Caco-2 (cell line): ENCODE measurements around the gene ABCA8. TPM values are rescaled to one million over a fixed set of nuclear protein-coding genes. Genes with fewer than 3 reads are reported as not detected.

Source experiments
- BruUV-seq: library from RNA; stranded (reverse); fragments of 400-500 nt; replicated peaks from 2 replicates; lab custom pipeline; 2021; lab: Mats Ljungman, UMichigan
- CTCF ChIA-PET: fragments of 300-600 bp; sonication (Branson Sonifier 250); formaldehyde crosslinking; loops from one replicate; lab custom pipeline; 2022; ENCODE audit warnings: antibody characterized with exemption; lab: Charles Lee
- POLR2A ChIA-PET: fragments of 300-600 bp; sonication (Branson Sonifier 250); formaldehyde crosslinking; loops from one replicate; lab custom pipeline; 2022; ENCODE audit warnings: antibody characterized with exemption; lab: Charles Lee
- DNase-seq, 2 experiments: peaks; one replicate each; pipeline versions ENCODE4 v3.0.0 to v3.0.0-alpha.2; 2020 to 2022
- H3K27me3 ChIP-seq: replicated peaks from 2 replicates; pipeline ENCODE4 v1.6.0; 2011; ENCODE audit warnings: low read length; ENCODE audit not compliant: control insufficient read depth, insufficient read depth
- H3K36me3 ChIP-seq: 2 replicates; pipeline ENCODE4 v1.5.1; 2011; ENCODE audit warnings: low read length; ENCODE audit not compliant: control insufficient read depth, insufficient read depth
- H3K4me1 ChIP-seq: fragments of 250-450 bp; sonication (Bioruptor Pico); 2 replicates; pipeline ENCODE4 v1.5.1; 2020; ENCODE audit warnings: mild to moderate bottlenecking
- H3K4me3 ChIP-seq: 2 replicates; pipeline ENCODE4 v1.5.1; 2011; ENCODE audit warnings: low read depth, mild to moderate bottlenecking, control low read depth, low read length
- H3K9me3 ChIP-seq: fragments of 250-450 bp; sonication (Bioruptor Pico); 2 replicates; pipeline ENCODE4 v1.5.1; 2020; ENCODE audit warnings: mild to moderate bottlenecking, moderate library complexity
- H3K27ac Mint-ChIP-seq: one replicate; pipeline ENCODE4 v1.8.0; 2022; ENCODE audit warnings: mixed read lengths; ENCODE audit not compliant: unreplicated experiment
- H3K27me3 Mint-ChIP-seq: one replicate; pipeline ENCODE4 v1.8.0; 2022; ENCODE audit warnings: mixed read lengths; ENCODE audit not compliant: insufficient read depth, unreplicated experiment
- H3K36me3 Mint-ChIP-seq: one replicate; pipeline ENCODE4 v1.8.0; 2022; ENCODE audit warnings: mild to moderate bottlenecking, mixed read lengths; ENCODE audit not compliant: insufficient read depth, unreplicated experiment
- H3K4me1 Mint-ChIP-seq: one replicate; pipeline ENCODE4 v1.8.0; 2022; ENCODE audit warnings: low read depth, mixed read lengths; ENCODE audit not compliant: unreplicated experiment
- H3K4me3 Mint-ChIP-seq: one replicate; pipeline ENCODE4 v1.8.0; 2022; ENCODE audit warnings: mild to moderate bottlenecking, moderate library complexity, mixed read lengths; ENCODE audit not compliant: unreplicated experiment
- H3K9me3 Mint-ChIP-seq: one replicate; pipeline ENCODE4 v1.8.0; 2022; ENCODE audit warnings: mixed read lengths; ENCODE audit not compliant: unreplicated experiment
- CTCF ChIP-seq, 2 experiments: fragments of 200-600 bp in 1 of 2; IDR thresholded peaks; 1 replicate in 1 of 2; 2 replicates in 1 of 2; pipeline versions ENCODE4 v1.5.1 to v1.8.0; 2011 to 2022; ENCODE audit warnings: antibody characterized with exemption in 1 of 2, control low read depth in 1 of 2, inconsistent platforms in 1 of 2, low read depth in 1 of 2, low read length in 1 of 2, mild to moderate bottlenecking in 1 of 2, moderate library complexity in 1 of 2; ENCODE audit not compliant: insufficient read depth in 1 of 2, severe bottlenecking in 1 of 2, unreplicated experiment in 1 of 2
- intact Hi-C: fragments of 100-400 bp; cut with micrococcal nuclease; formaldehyde crosslinking; loops from one replicate; pipeline ENCODE4 v1.10.0; 2022; ENCODE audit not compliant: unreplicated experiment
- total RNA-seq: library from RNA; stranded (reverse); gene quantifications from 2 replicates; pipeline ENCODE4 v1.2.3, GENCODE V29; 2022

The ABCA8 gene
- total RNA-seq, 1 experiment from 2014 or later, result 0.91 TPM

GRCh38 chr17:68908045-68908444 is 47.1 kb downstream of the ABCA8 start:
- H3K36me3 ChIP-seq, result no peaks in the 10 kb centered on the region
- intact Hi-C loops, result no loop called here
- TF ChIP-seq CTCF (IDR thresholded peaks at IDR 0.05; ENCODE audit: insufficient read depth in 1 of 2, low read depth in 1 of 2, low read length in 1 of 2, severe bottlenecking in 1 of 2, unreplicated experiment in 1 of 2), result no peak
- no peaks in the 10 kb centered on the region for H3K36me3 Mint-ChIP-seq
- no peak overlapping the region for H3K4me3 Mint-ChIP-seq
- peaks cover 12% of the 10 kb centered on the region for H3K9me3 Mint-ChIP-seq
- H3K4me3 ChIP-seq, result no peak overlapping the region
- no peaks in the 10 kb centered on the region for H3K27me3 Mint-ChIP-seq
- CTCF ChIA-PET, result no interaction called here
- no peaks in the 10 kb centered on the region for H3K9me3 ChIP-seq
- no peak overlapping the region for H3K27ac Mint-ChIP-seq
- no TSS peak for BruUV-seq
- H3K4me1 Mint-ChIP-seq, result peaks cover 10% of the 10 kb centered on the region
- H3K4me1 ChIP-seq, result peaks cover 5% of the 10 kb centered on the region; the same call in 1 of the 2 replicates
- H3K27me3 ChIP-seq, result no peaks in the 10 kb centered on the region
- POLR2A ChIA-PET, result no interaction called here
- DNase-seq, result no peak

GRCh38 chr17:68906638-68907037 is 48.6 kb downstream of the ABCA8 start:
- H3K4me3 Mint-ChIP-seq, result no peak overlapping the region
- no peaks in the 10 kb centered on the region for H3K27me3 Mint-ChIP-seq
- no TSS peak for BruUV-seq
- no peaks in the 10 kb centered on the region for H3K9me3 ChIP-seq
- intact Hi-C loops, result loop anchor here (1.0 kb wide), 1 partner anchor 129 kb away; no protein-coding TSS in a partner anchor
- no peaks in the 10 kb centered on the region for H3K9me3 Mint-ChIP-seq
- no peaks in the 10 kb centered on the region for H3K27me3 ChIP-seq
- peaks cover under 1% of the 10 kb centered on the region for H3K4me1 Mint-ChIP-seq
- H3K4me3 ChIP-seq, result no peak overlapping the region
- TF ChIP-seq CTCF (IDR thresholded peaks at IDR 0.05; ENCODE audit: insufficient read depth in 1 of 2, low read depth in 1 of 2, low read length in 1 of 2, severe bottlenecking in 1 of 2, unreplicated experiment in 1 of 2), result peak; percentile 45 to 64
- peaks cover 5% of the 10 kb centered on the region; the same call in 1 of the 2 replicates for H3K4me1 ChIP-seq
- peak in 1 of 2 experiments; percentile 11 for DNase-seq
- POLR2A ChIA-PET, result no interaction called here
- no peak overlapping the region for H3K27ac Mint-ChIP-seq
- H3K36me3 ChIP-seq, result no peaks in the 10 kb centered on the region
- H3K36me3 Mint-ChIP-seq, result no peaks in the 10 kb centered on the region
- CTCF ChIA-PET, result interaction anchor here (0.5 to 1.0 kb wide), 5 partner anchors 86 to 616 kb away, joined by 3 to 5 read pairs (median 4); no protein-coding TSS in a partner anchor

GRCh38 chr17:68903286-68903685 is 51.9 kb downstream of the ABCA8 start:
- Histone ChIP-seq H3K27me3 (no peaks in the 10 kb centered on the region), H3K36me3 (no peaks in the 10 kb centered on the region), H3K4me1 (no peaks in the 10 kb centered on the region), H3K4me3 (no peak overlapping the region), H3K9me3 (peaks cover 2% of the 10 kb centered on the region; the same call in 1 of the 2 replicates)
- intact Hi-C loops, result no loop called here
- DNase-seq, result no peak
- CTCF ChIA-PET, result no interaction called here
- POLR2A ChIA-PET, result no interaction called here
- TF ChIP-seq CTCF (IDR thresholded peaks at IDR 0.05; ENCODE audit: insufficient read depth in 1 of 2, low read depth in 1 of 2, low read length in 1 of 2, severe bottlenecking in 1 of 2, unreplicated experiment in 1 of 2), result no peak
- Mint-ChIP-seq H3K9me3 (no peaks in the 10 kb centered on the region), H3K27ac (no peak overlapping the region), H3K4me1 (no peaks in the 10 kb centered on the region), H3K4me3 (no peak overlapping the region), H3K27me3 (no peaks in the 10 kb centered on the region), H3K36me3 (no peaks in the 10 kb centered on the region)
- BruUV-seq, result no TSS peak
